HG02852 (cell line): Measurements from ENCODE around the gene OR2D3.
"Not testable (repeated sequence)": the region's sequence is repeated elsewhere in the genome, so short reads cannot be mapped to it uniquely, and the experiment has no call there.

Source experiments
- ATAC-seq: cut with Tn5 transposase; IDR thresholded peaks from one replicate; pipeline ENCODE4 v1.9.1; 2021; ENCODE audit warnings: mild to moderate bottlenecking, moderate library complexity; ENCODE audit not compliant: unreplicated experiment

The OR2D3 gene

GRCh38 chr11:6920702-6921101 is at the start of gene OR2D3:
Gene OR2D3, plus strand, starts transcription at chr11:6921002. Its CDS starts 0 bp downstream, at chr11:6921002.
- ATAC-seq: no peak

- ATAC-seq: no peak
Measured at GRCh38 chr11:6871278-6871677, 49.5 kb upstream of the OR2D3 start.

GRCh38 chr11:6875761-6876160 is 45.0 kb upstream of the OR2D3 start:
- ATAC-seq: no peak

- ATAC-seq: no peak
Measured at GRCh38 chr11:6876325-6876724, 44.5 kb upstream of the OR2D3 start, which contains the start of gene OR10A4. Gene OR10A4, plus strand, starts transcription at chr11:6876625. Its CDS starts 23 bp downstream, at chr11:6876648.

- ATAC-seq: no peak
Measured at GRCh38 chr11:6876914-6877313, 43.9 kb upstream of the OR2D3 start.

- no peak for ATAC-seq
Measured at GRCh38 chr11:6882751-6883150, 38.1 kb upstream of the OR2D3 start.

GRCh38 chr11:6887711-6888110 is 33.1 kb upstream of the OR2D3 start:
- ATAC-seq: not testable (repeated sequence)

GRCh38 chr11:6888830-6889229 is 32.0 kb upstream of the OR2D3 start:
- ATAC-seq: no peak

- ATAC-seq: no peak
Measured at GRCh38 chr11:6889835-6890234, 31.0 kb upstream of the OR2D3 start.

- ATAC-seq: no peak
Measured at GRCh38 chr11:6892400-6892799, 28.4 kb upstream of the OR2D3 start, which contains the start of gene OR2D2. Gene OR2D2, minus strand, starts transcription at chr11:6892500. Its CDS starts 0 bp downstream, at chr11:6892500.

- ATAC-seq: no peak
Measured at GRCh38 chr11:6894097-6894496, 26.7 kb upstream of the OR2D3 start.

- peak; percentile 79 for ATAC-seq
Measured at GRCh38 chr11:6895010-6895409, 25.8 kb upstream of the OR2D3 start.

- ATAC-seq: no peak
Measured at GRCh38 chr11:6898911-6899310, 21.9 kb upstream of the OR2D3 start.

GRCh38 chr11:6900327-6900999 is 20.3 kb upstream of the OR2D3 start:
- ATAC-seq: no peak

- not testable (repeated sequence) for ATAC-seq
Measured at GRCh38 chr11:6904804-6905203, 16.0 kb upstream of the OR2D3 start.

GRCh38 chr11:6911378-6911777 is 9.4 kb upstream of the OR2D3 start:
- no peak for ATAC-seq

GRCh38 chr11:6911948-6912347 is 8.9 kb upstream of the OR2D3 start:
- no peak for ATAC-seq

GRCh38 chr11:6919698-6920097 is 1.1 kb upstream of the OR2D3 start:
- ATAC-seq: no peak

- ATAC-seq: no peak
Measured at GRCh38 chr11:6925007-6925577, 4.3 kb downstream of the OR2D3 start.

- peak; percentile 19 for ATAC-seq
Measured at GRCh38 chr11:6925636-6926207, 4.9 kb downstream of the OR2D3 start.

- ATAC-seq: peak; percentile 64
Measured at GRCh38 chr11:6926208-6927029, 5.6 kb downstream of the OR2D3 start, which contains the start of gene ZNF215. Gene ZNF215, plus strand, starts transcription at chr11:6926426. Its CDS starts 5,847 bp downstream, at chr11:6932273.
